ENCODE data around the gene WIPF2. TPM values are rescaled to one million over a fixed set of nuclear protein-coding genes. Genes with fewer than 3 reads are reported as not detected.

Gene WIPF2
- polyA plus RNA-seq, 2 of the 4 experiments (the other 2 are of a cell fraction): 13.8 to 21.5 TPM

- H3K4me1 ChIP-seq: peaks cover 93% of the 10 kb centered on the region
- ChIA-PET POLR2A (interaction anchor here (0.6 to 1.4 kb wide), 2 partner anchors 17 to 37 kb away, joined by 3 read pairs; no protein-coding TSS in a partner anchor), CTCF (interaction anchor here (0.6 to 50.4 kb wide), 5 partner anchors 10 to 122 kb away, joined by 3 to 2395 read pairs (median 4); partner anchors contain the start of genes CDC6, GJD3 and RARA)
- no peaks in the 10 kb centered on the region for H3K9me3 ChIP-seq
- ATAC-seq (peak in 1 of 2 experiments; percentile 0; a peak in 1 of 6 replicates), FAIRE-seq (no peak), DNase-seq (ENCODE audit: low read depth in 1 of 2, low spot score in 1 of 2) (no peak)
- no peak overlapping the region for H3K4me3 ChIP-seq
- peak overlapping the region; percentile 99 for H3K4me2 ChIP-seq
- 72% methylated on average over 9 of the region's 10 CpGs for WGBS (ENCODE audit: missing lambda C conversion rate)
- TF ChIP-seq RNF2 (IDR thresholded peaks at IDR 0.05; ENCODE audit: borderline replicate concordance, low read depth) (no peak), HEYL (CRISPR knock-in tag; IDR thresholded peaks at IDR 0.05) (no peak), ZFP36 (IDR thresholded peaks at IDR 0.05; ENCODE audit: borderline replicate concordance, partially characterized antibody) (no peak), NFE2L2 (conservative IDR thresholded peaks at IDR 0.05; ENCODE audit: low read length) (no peak; the same call in 1 of the 2 replicates), POLR2A (IDR thresholded peaks at IDR 0.05; ENCODE audit: low read length) (no peak), SREBF2 (IDR thresholded peaks at IDR 0.05) (no peak), CEBPB (IDR thresholded peaks at IDR 0.05) (no peak), MAZ (IDR thresholded peaks at IDR 0.05; ENCODE audit: borderline replicate concordance, low read depth, low read length) (no peak), CHD2 (IDR thresholded peaks at IDR 0.05; ENCODE audit: low read length, partially characterized antibody) (no peak), MYC (IDR thresholded peaks at IDR 0.05; ENCODE audit: borderline replicate concordance, low read length) (no peak), TFCP2L1 (CRISPR knock-in tag; IDR thresholded peaks at IDR 0.05) (no peak), ESRRA (IDR thresholded peaks at IDR 0.05; ENCODE audit: borderline replicate concordance, low read length) (no peak)
- TF ChIP-seq, protein P1, sequence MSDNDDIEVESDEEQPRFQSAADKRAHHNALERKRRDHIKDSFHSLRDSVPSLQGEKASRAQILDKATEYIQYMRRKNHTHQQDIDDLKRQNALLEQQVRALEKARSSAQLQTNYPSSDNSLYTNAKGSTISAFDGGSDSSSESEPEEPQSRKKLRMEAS (IDR thresholded peaks at IDR 0.05): no peak
- TF ChIP-seq, protein P2, sequence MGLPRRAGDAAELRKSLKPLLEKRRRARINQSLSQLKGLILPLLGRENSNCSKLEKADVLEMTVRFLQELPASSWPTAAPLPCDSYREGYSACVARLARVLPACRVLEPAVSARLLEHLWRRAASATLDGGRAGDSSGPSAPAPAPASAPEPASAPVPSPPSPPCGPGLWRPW (IDR thresholded peaks at IDR 0.05): no peak
- H3K27ac ChIP-seq: peak overlapping the region; percentile 67 to 95
These were observed 104.6 kb downstream of the WIPF2 start for GRCh38 chr17:40323391-40324381.

DNA sequence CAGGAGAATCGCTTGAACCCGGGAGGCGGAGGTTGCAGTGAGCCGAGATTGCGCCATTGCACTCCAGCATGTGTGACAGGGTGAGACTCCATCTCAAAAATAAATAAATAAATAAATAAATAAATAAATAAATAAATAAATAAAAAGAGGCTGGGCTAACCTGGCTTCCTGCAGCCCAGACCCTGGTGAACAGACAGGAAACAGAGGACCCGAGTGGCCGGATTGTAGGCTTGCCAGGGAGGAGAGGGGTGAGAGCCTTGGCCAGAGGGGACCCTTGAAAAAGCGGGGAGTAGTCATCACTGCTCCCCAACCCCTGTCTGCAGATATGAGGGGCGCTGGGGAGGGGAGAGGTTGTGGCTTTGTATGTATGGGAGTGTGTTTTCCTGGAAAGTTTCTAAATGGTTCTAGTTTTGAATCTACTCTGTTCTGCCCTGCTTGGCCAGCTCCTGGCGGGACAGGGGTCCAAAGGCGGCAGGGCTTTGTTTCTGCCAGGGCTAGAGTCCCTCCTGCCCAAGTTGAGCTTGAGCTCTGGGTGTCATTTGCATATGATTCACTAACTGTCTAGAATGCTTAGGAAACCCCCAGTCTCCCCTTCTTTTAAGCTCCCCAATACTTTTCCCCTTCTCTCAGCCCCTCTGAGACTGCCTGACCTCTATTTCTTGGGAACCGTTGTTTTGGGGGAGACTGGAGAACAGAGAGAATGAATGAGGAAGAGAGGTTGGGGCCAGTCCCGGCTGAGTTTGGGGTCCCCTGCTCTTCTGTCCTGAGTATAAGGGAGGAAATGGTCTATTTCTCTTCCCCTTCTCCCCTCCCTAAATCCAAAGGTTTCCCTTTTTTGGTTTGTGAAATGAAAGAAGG lies 106.3 kb downstream of the WIPF2 start:
- POLR2A ChIA-PET: no interaction called here
- CTCF ChIA-PET: interaction anchor here (0.6 to 50.4 kb wide), 7 partner anchors 10 to 861 kb away, joined by 3 to 2395 read pairs (median 5); partner anchors contain the start of genes CDC6, GJD3 and RARA
- DNase-seq (ENCODE audit: low read depth in 1 of 2, low spot score in 1 of 2) (no peak), FAIRE-seq (no peak), ATAC-seq (no peak)
- TF ChIP-seq RFX5 (IDR thresholded peaks at IDR 0.05) (no peak), HOXB13 (CRISPR knock-in tag; IDR thresholded peaks at IDR 0.05; ENCODE audit: low read depth) (no peak), ZC3H11A (IDR thresholded peaks at IDR 0.05) (peak; percentile 98)
- WGBS (ENCODE audit: missing lambda C conversion rate): 91% methylated on average over 13 of the region's 13 CpGs
- Histone ChIP-seq H3K9me3 (no peaks in the 10 kb centered on the region), H3K4me3 (no peak overlapping the region), H3K4me1 (peaks cover 93% of the 10 kb centered on the region), H3K4me2 (peak overlapping the region; percentile 65), H3K27ac (peak overlapping the region; percentile 25 to 61; a peak in 5 of 6 replicates)

GRCh38 chr17:40326014-40326831 lies 107.1 kb downstream of the WIPF2 start:
- DNase-seq (ENCODE audit: low read depth in 1 of 2, low spot score in 1 of 2) (no peak), FAIRE-seq (no peak), ATAC-seq (peak in 1 of 2 experiments; percentile 14; a peak in 2 of 6 replicates)
- H3K4me2 ChIP-seq: peak overlapping the region; percentile 65
- TF ChIP-seq, protein P3, sequence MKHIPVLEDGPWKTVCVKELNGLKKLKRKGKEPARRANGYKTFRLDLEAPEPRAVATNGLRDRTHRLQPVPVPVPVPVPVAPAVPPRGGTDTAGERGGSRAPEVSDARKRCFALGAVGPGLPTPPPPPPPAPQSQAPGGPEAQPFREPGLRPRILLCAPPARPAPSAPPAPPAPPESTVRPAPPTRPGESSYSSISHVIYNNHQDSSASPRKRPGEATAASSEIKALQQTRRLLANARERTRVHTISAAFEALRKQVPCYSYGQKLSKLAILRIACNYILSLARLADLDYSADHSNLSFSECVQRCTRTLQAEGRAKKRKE (CRISPR knock-in tag; IDR thresholded peaks at IDR 0.05; ENCODE audit: low read depth): no peak
- peak in 1 of 2 experiments; percentile 60; a peak in 1 of 4 replicates for TF ChIP-seq CEBPB (IDR thresholded peaks at IDR 0.05)
- H3K4me1 ChIP-seq: peaks cover 93% of the 10 kb centered on the region
- H3K9me3 ChIP-seq: no peaks in the 10 kb centered on the region
- CTCF ChIA-PET: interaction anchor here (1.7 to 50.4 kb wide), 5 partner anchors 9 to 89 kb away, joined by 5 to 2395 read pairs (median 8); partner anchors contain the start of genes CDC6, GJD3 and RARA
- POLR2A ChIA-PET: interaction anchor here (1.1 to 1.7 kb wide), 2 partner anchors 10 to 12 kb away, joined by 3 to 4 read pairs; no protein-coding TSS in a partner anchor
- H3K4me3 ChIP-seq: no peak overlapping the region
- H3K27ac ChIP-seq: peak overlapping the region; percentile 46 to 61
- 54% methylated on average over 17 of the region's 17 CpGs for WGBS (ENCODE audit: missing lambda C conversion rate)
